GM12878 (cell line): ENCODE results near the gene C5. TPM values are rescaled to one million over a fixed set of nuclear protein-coding genes. Genes with fewer than 3 reads are reported as not detected.

ENCODE experiments used
- ATAC-seq: fragments of 200-7000 bp; cut with Tn5 transposase; 3 replicates; pipeline ENCODE4 v1.9.1; 2020; ENCODE audit warnings: mild to moderate bottlenecking, moderate library complexity
- BruUV-seq: library from RNA; stranded (reverse); fragments of 400-500 nt; replicated peaks from 2 replicates; lab custom pipeline; 2021; lab: Mats Ljungman, UMichigan
- CTCF ChIA-PET: fragments of 300-600 bp; sonication (Branson Sonifier 250); formaldehyde crosslinking; extraction: SDS; loops from one replicate; lab custom pipeline; 2021; ENCODE audit warnings: inconsistent platforms; lab: Yijun Ruan, JAX
- POLR2A ChIA-PET: fragments of 350-600 bp; formaldehyde crosslinking; extraction: SDS; loops from one replicate; lab custom pipeline; 2021; ENCODE audit warnings: inconsistent platforms; lab: Charles Lee
- RAD21 ChIA-PET: fragments of 300-600 bp; sonication (Branson Sonifier 250); formaldehyde crosslinking; loops from one replicate; lab custom pipeline; 2023; ENCODE audit warnings: antibody characterized with exemption; ENCODE audit not compliant: unreplicated experiment; lab: Charles Lee
- SMC1A ChIA-PET: fragments of 300-600 bp; sonication (Branson Sonifier 250); formaldehyde crosslinking; loops from one replicate; lab custom pipeline; 2023; ENCODE audit not compliant: unreplicated experiment, uncharacterized antibody; lab: Charles Lee
- DNase-seq: peaks from one replicate; pipeline ENCODE4 v3.0.0-alpha.2; 2011; ENCODE audit warnings: low read depth, low spot score
- FAIRE-seq: peaks from 3 replicates; lab custom pipeline; 2011; peaks lifted over from hg19 to GRCh38; lab: Jason Lieb, UNC
- H2AFZ ChIP-seq: 2 replicates; pipeline ENCODE4 v1.6.0; 2011; ENCODE audit warnings: low read depth, low read length, control low read depth; ENCODE audit not compliant: control insufficient read depth
- H3K27ac ChIP-seq: 2 replicates; pipeline ENCODE4 v1.5.1; 2011; ENCODE audit warnings: control low read depth; ENCODE audit not compliant: control insufficient read depth, insufficient read depth
- H3K27me3 ChIP-seq, 2 experiments: replicated peaks in 1 of 2; 2 replicates each; pipeline versions ENCODE4 v1.6.0 to v1.6.1; 2011; ENCODE audit warnings: low read length in 1 of 2; ENCODE audit not compliant: control insufficient read depth in 2 of 2, insufficient read depth in 2 of 2
- H3K36me3 ChIP-seq, 2 experiments: 2 replicates each; pipeline ENCODE4 v1.5.1; 2011; ENCODE audit warnings: low read length in 1 of 2; ENCODE audit not compliant: control insufficient read depth in 2 of 2, insufficient read depth in 2 of 2
- H3K4me1 ChIP-seq: 2 replicates; pipeline ENCODE4 v1.6.1; 2011; ENCODE audit warnings: mild to moderate bottlenecking, low read length, moderate library complexity, mixed read lengths; ENCODE audit not compliant: control insufficient read depth, insufficient read depth
- H3K4me2 ChIP-seq: 2 replicates; pipeline ENCODE4 v1.6.0; 2011; ENCODE audit warnings: control low read depth; ENCODE audit not compliant: control insufficient read depth, insufficient read depth
- H3K4me3 ChIP-seq: fragments of 200-600 bp; sonication (generic); 2 replicates; pipeline ENCODE4 v1.5.1; 2016
- H3K79me2 ChIP-seq: 2 replicates; pipeline ENCODE4 v1.6.0; 2011; ENCODE audit warnings: low read length; ENCODE audit not compliant: control insufficient read depth, insufficient read depth
- H3K9ac ChIP-seq: 2 replicates; pipeline ENCODE4 v1.8.0; 2011; ENCODE audit warnings: low read length, control low read depth, mixed read lengths; ENCODE audit not compliant: control insufficient read depth, insufficient read depth
- H3K9me3 ChIP-seq: replicated peaks from 3 replicates; pipeline ENCODE4 v1.5.1; 2011; ENCODE audit warnings: mild to moderate bottlenecking, low read length; ENCODE audit not compliant: control insufficient read depth, insufficient read depth
- H4K20me1 ChIP-seq: 2 replicates; pipeline ENCODE4 v1.6.0; 2011; ENCODE audit not compliant: control insufficient read depth, insufficient read depth
- ATF7 ChIP-seq: fragments of 450-650 bp; IDR thresholded peaks from 2 replicates; pipeline ENCODE4 v1.6.1; 2016; ENCODE audit warnings: low read depth, mild to moderate bottlenecking
- BMI1 ChIP-seq: fragments of 450-650 bp; IDR thresholded peaks from 2 replicates; pipeline ENCODE4 v1.6.1; 2016; ENCODE audit warnings: mild to moderate bottlenecking, moderate library complexity, borderline replicate concordance
- CHD2 ChIP-seq: IDR thresholded peaks from 2 replicates; pipeline ENCODE4 v1.6.1; 2011; ENCODE audit warnings: low read depth, low read length, improper control_type of control experiment, borderline replicate concordance
- CHD4 ChIP-seq: fragments of 200-600 bp; sonication (generic); IDR thresholded peaks from 2 replicates; pipeline ENCODE4 v1.6.1; 2016; ENCODE audit warnings: mild to moderate bottlenecking
- CREB1 ChIP-seq: IDR thresholded peaks from 2 replicates; pipeline ENCODE4 v1.6.1; 2012; ENCODE audit warnings: low read depth, mild to moderate bottlenecking, inconsistent platforms
- FOXK2 ChIP-seq: fragments of 450-650 bp; IDR thresholded peaks from 2 replicates; pipeline ENCODE4 v1.6.1; 2017; ENCODE audit warnings: mild to moderate bottlenecking, moderate library complexity
- FOXM1 ChIP-seq: IDR thresholded peaks from 2 replicates; pipeline ENCODE4 v1.6.1; 2012; ENCODE audit warnings: low read depth, mild to moderate bottlenecking, inconsistent platforms, low read length, moderate library complexity
- MEF2B ChIP-seq: fragments of 450-650 bp; IDR thresholded peaks from 2 replicates; pipeline ENCODE4 v1.6.1; 2018; ENCODE audit warnings: mild to moderate bottlenecking, moderate library complexity; ENCODE audit not compliant: partially characterized antibody, poor library complexity, severe bottlenecking
- MTA2 ChIP-seq: fragments of 450-650 bp; IDR thresholded peaks from 2 replicates; pipeline ENCODE4 v1.6.1; 2016; ENCODE audit warnings: low read depth, mild to moderate bottlenecking, moderate library complexity
- NRF1 ChIP-seq: conservative IDR thresholded peaks from 2 replicates; pipeline ENCODE4 v1.6.1; 2011; ENCODE audit warnings: mild to moderate bottlenecking, low read depth, low read length, improper control_type of control experiment
- PML ChIP-seq: IDR thresholded peaks from 2 replicates; pipeline ENCODE4 v1.6.1; 2012; ENCODE audit warnings: low read length, inconsistent platforms
- SMAD1 ChIP-seq: fragments of 450-650 bp; IDR thresholded peaks from 2 replicates; pipeline ENCODE4 v1.6.1; 2018; ENCODE audit warnings: mild to moderate bottlenecking, low read depth; ENCODE audit not compliant: partially characterized antibody
- SUZ12 ChIP-seq: fragments of 200-600 bp; sonication (generic); IDR thresholded peaks from one replicate; pipeline ENCODE4 v1.6.1; 2018; ENCODE audit warnings: antibody characterized with exemption, mild to moderate bottlenecking; ENCODE audit not compliant: unreplicated experiment
- TCF7 ChIP-seq: IDR thresholded peaks from 2 replicates; pipeline ENCODE4 v1.6.1; 2014; ENCODE audit warnings: antibody characterized with exemption, borderline replicate concordance
- ZNF217 ChIP-seq: fragments of 450-650 bp; IDR thresholded peaks from 2 replicates; pipeline ENCODE4 v1.6.1; 2017; ENCODE audit warnings: antibody characterized with exemption, mild to moderate bottlenecking
- WGBS: methylation state at CpG from one replicate; pipeline ENCODE4 v1.1.6; 2016; ENCODE audit warnings: low lambda C conversion rate; ENCODE audit not compliant: insufficient replicate concordance, insufficient coverage; ENCODE audit errors: missing lambda C conversion rate; 5-methylcytosine and 5-hydroxymethylcytosine counted together
- in situ Hi-C: fragments of 300-500 bp; cut with MboI; formaldehyde crosslinking; loops from 9 replicates; pipeline ENCODE4 v1.14.3; 2018; ENCODE audit warnings: mixed read lengths
- intact Hi-C: fragments of 100-400 bp; cut with micrococcal nuclease; formaldehyde crosslinking; loops from one replicate; pipeline ENCODE4 v1.14.2; 2022; ENCODE audit not compliant: unreplicated experiment
- polyA plus RNA-seq, 11 experiments: library from polyadenylated mRNA; depleted of rRNA in 4 of 11; unstranded in 6 of 11; stranded (reverse) in 5 of 11; fragments of >200 nt; fragmentation: Nextera tagmentation in 4 of 11; fragmentation: Illumina TruSeq in 1 of 11; extraction: Ambion mirVana in 4 of 11; extraction: Trizol in 1 of 11; gene quantifications; 1 replicate in 1 of 11; 2 replicates in 10 of 11; pipeline versions ENCODE4 v1.2.1 to v1.2.3, GENCODE V29; 2011 to 2016; ENCODE audit warnings: inconsistent platforms in 2 of 11, missing spikeins in 2 of 11, low read depth in 1 of 11
- total RNA-seq, 4 experiments: library from RNA; depleted of rRNA in 3 of 4; stranded (reverse); fragments of >200 nt in 3 of 4; fragmentation: Illumina TruSeq in 1 of 4; extraction: Trizol in 1 of 4; gene quantifications; 2 replicates each; pipeline versions ENCODE4 v1.2.1 to v1.2.3, GENCODE V29; 2013 to 2021
- TF ChIP-seq, protein P1 (sequence below): IDR thresholded peaks from 2 replicates; pipeline ENCODE4 v1.6.1; 2011; ENCODE audit warnings: borderline replicate concordance, low read depth, mild to moderate bottlenecking, moderate library complexity, low read length; ENCODE audit not compliant: insufficient read depth, poor library complexity, severe bottlenecking
- TF ChIP-seq, protein P2 (sequence below): fragments of 150-350 bp; IDR thresholded peaks from 2 replicates; pipeline ENCODE4 v1.6.1; 2014; ENCODE audit warnings: mild to moderate bottlenecking, low read depth, low read length
- TF ChIP-seq, protein P3 (sequence below): IDR thresholded peaks from 2 replicates; pipeline ENCODE4 v1.6.1; 2012; ENCODE audit warnings: low read depth, low read length, improper control_type of control experiment
- TF ChIP-seq, protein P4 (sequence below): fragments of 450-650 bp; conservative IDR thresholded peaks from 2 replicates; pipeline ENCODE4 v1.6.1; 2017; ENCODE audit warnings: mild to moderate bottlenecking, moderate library complexity

C5 gene
- total and polyA plus RNA-seq, 10 of the 15 experiments (the other 5 are each of a cell fraction or from before 2014, with no cell fraction given) = 0.39 to 2.2 (median 1.2) TPM

DNA sequence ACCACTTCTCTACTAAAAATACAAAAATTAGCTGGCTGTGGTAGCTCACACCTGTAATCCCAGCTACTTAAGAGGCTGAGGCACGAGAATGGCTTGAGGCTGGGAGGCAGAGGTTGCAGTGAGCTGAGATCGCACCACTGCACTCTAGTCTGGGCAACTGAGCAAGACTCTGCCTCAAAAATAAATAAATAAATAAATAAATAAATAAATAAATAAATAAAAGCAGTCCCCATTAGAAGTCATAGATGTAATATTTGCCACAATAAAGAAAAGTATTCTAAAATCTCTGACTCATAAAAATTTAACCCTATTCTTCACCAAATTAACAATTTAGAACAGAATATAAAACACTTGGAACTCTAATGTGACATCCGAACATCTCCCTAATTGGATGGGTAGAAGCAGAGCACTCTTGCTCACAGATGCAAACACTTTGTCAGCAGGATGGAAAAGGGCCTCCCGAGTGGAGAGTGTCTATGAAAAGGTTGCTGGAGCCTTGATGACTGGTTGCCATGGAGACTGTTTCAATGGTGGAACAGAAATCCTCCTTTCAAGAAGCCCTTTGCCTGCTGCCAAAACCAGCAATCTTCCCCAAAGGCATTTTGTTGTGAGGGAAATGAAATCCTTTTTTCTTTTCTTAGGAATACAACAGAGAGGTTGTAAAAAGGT, 84.6 kb downstream of the C5 start:
- no peak overlapping the region for H3K9ac ChIP-seq
- no peak overlapping the region for H3K27ac ChIP-seq
- H4K20me1 ChIP-seq = no peaks in the 10 kb centered on the region
- no peak overlapping the region for H2AFZ ChIP-seq
- intact Hi-C loops = no loop called here
- DNase-seq (no peak), ATAC-seq (no peak), FAIRE-seq (no peak)
- SMC1A ChIA-PET = interaction anchor here (1.4 to 2.0 kb wide), 2 partner anchors 13 kb away, joined by 5 to 9 read pairs; no protein-coding TSS in a partner anchor
- no peaks in the 10 kb centered on the region for H3K9me3 ChIP-seq
- H3K4me1 ChIP-seq = no peaks in the 10 kb centered on the region
- H3K36me3 ChIP-seq = no peaks in the 10 kb centered on the region
- no peaks in the 10 kb centered on the region for H3K79me2 ChIP-seq
- POLR2A ChIA-PET = no interaction called here
- in situ Hi-C loops = loop anchor here (5.0 kb wide), 1 partner anchor 52 kb away; no protein-coding TSS in a partner anchor
- WGBS = 71% methylated on average over 4 of the region's 4 CpGs
- no peak overlapping the region for H3K4me3 ChIP-seq
- H3K4me2 ChIP-seq = no peak overlapping the region
- CTCF ChIA-PET = interaction anchor here (1.2 to 3.3 kb wide), 4 partner anchors 16 to 209 kb away, joined by 3 to 16 read pairs (median 4); no protein-coding TSS in a partner anchor
- no peaks in the 10 kb centered on the region for H3K27me3 ChIP-seq
- RAD21 ChIA-PET = no interaction called here
- no TSS peak for BruUV-seq
- TF ChIP-seq FOXK2 (no peak), PML (no peak), ATF7 (no peak), MEF2B (no peak), NRF1 (no peak), TCF7 (no peak), BMI1 (no peak), CHD2 (no peak), ZNF217 (no peak), SUZ12 (no peak), SMAD1 (no peak), CHD4 (no peak), MTA2 (no peak), CREB1 (no peak), FOXM1 (no peak)
- TF ChIP-seq, protein P1, sequence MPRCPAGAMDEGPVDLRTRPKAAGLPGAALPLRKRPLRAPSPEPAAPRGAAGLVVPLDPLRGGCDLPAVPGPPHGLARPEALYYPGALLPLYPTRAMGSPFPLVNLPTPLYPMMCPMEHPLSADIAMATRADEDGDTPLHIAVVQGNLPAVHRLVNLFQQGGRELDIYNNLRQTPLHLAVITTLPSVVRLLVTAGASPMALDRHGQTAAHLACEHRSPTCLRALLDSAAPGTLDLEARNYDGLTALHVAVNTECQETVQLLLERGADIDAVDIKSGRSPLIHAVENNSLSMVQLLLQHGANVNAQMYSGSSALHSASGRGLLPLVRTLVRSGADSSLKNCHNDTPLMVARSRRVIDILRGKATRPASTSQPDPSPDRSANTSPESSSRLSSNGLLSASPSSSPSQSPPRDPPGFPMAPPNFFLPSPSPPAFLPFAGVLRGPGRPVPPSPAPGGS = no peak
- TF ChIP-seq, protein P2, sequence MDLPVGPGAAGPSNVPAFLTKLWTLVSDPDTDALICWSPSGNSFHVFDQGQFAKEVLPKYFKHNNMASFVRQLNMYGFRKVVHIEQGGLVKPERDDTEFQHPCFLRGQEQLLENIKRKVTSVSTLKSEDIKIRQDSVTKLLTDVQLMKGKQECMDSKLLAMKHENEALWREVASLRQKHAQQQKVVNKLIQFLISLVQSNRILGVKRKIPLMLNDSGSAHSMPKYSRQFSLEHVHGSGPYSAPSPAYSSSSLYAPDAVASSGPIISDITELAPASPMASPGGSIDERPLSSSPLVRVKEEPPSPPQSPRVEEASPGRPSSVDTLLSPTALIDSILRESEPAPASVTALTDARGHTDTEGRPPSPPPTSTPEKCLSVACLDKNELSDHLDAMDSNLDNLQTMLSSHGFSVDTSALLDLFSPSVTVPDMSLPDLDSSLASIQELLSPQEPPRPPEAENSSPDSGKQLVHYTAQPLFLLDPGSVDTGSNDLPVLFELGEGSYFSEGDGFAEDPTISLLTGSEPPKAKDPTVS = no peak
- TF ChIP-seq, protein P3, sequence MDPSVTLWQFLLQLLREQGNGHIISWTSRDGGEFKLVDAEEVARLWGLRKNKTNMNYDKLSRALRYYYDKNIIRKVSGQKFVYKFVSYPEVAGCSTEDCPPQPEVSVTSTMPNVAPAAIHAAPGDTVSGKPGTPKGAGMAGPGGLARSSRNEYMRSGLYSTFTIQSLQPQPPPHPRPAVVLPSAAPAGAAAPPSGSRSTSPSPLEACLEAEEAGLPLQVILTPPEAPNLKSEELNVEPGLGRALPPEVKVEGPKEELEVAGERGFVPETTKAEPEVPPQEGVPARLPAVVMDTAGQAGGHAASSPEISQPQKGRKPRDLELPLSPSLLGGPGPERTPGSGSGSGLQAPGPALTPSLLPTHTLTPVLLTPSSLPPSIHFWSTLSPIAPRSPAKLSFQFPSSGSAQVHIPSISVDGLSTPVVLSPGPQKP = no peak
- TF ChIP-seq, protein P4, sequence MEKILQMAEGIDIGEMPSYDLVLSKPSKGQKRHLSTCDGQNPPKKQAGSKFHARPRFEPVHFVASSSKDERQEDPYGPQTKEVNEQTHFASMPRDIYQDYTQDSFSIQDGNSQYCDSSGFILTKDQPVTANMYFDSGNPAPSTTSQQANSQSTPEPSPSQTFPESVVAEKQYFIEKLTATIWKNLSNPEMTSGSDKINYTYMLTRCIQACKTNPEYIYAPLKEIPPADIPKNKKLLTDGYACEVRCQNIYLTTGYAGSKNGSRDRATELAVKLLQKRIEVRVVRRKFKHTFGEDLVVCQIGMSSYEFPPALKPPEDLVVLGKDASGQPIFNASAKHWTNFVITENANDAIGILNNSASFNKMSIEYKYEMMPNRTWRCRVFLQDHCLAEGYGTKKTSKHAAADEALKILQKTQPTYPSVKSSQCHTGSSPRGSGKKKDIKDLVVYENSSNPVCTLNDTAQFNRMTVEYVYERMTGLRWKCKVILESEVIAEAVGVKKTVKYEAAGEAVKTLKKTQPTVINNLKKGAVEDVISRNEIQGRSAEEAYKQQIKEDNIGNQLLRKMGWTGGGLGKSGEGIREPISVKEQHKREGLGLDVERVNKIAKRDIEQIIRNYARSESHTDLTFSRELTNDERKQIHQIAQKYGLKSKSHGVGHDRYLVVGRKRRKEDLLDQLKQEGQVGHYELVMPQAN = no peak
